GM12878 (cell line): ENCODE measurements around the gene ACSF3.

ENCODE experiments used
- CEBPZ ChIP-seq: fragments of 150-350 bp; IDR thresholded peaks from 2 replicates; pipeline ENCODE4 v1.6.1; 2016; ENCODE audit warnings: low read depth, low read length
- CHD2 ChIP-seq: IDR thresholded peaks from 2 replicates; pipeline ENCODE4 v1.6.1; 2011; ENCODE audit warnings: low read depth, low read length, improper control_type of control experiment, borderline replicate concordance
- POLR2A ChIP-seq: IDR thresholded peaks from 2 replicates; pipeline ENCODE4 v1.6.1; 2011; ENCODE audit warnings: low read depth, mild to moderate bottlenecking, low read length
- RFX5 ChIP-seq: IDR thresholded peaks from 2 replicates; pipeline ENCODE4 v1.6.1; 2011; ENCODE audit warnings: low read depth, low read length, improper control_type of control experiment
- SRF ChIP-seq, 2 experiments: IDR thresholded peaks; 2 replicates each; pipeline ENCODE4 v1.6.1; 2011; ENCODE audit warnings: low read depth in 2 of 2, low read length in 2 of 2, mild to moderate bottlenecking in 1 of 2, moderate library complexity in 1 of 2
- SUZ12 ChIP-seq: fragments of 200-600 bp; sonication (generic); IDR thresholded peaks from one replicate; pipeline ENCODE4 v1.6.1; 2018; ENCODE audit warnings: antibody characterized with exemption, mild to moderate bottlenecking; ENCODE audit not compliant: unreplicated experiment
- WRNIP1 ChIP-seq: IDR thresholded peaks from 2 replicates; pipeline ENCODE4 v1.6.1; 2011; ENCODE audit warnings: low read depth, low read length, improper control_type of control experiment, borderline replicate concordance

- TF ChIP-seq CHD2 = no peak
- TF ChIP-seq CEBPZ = no peak
- no peak for TF ChIP-seq RFX5
- TF ChIP-seq SUZ12 = peak; percentile 30
- no peak for TF ChIP-seq SRF (IDR thresholded peaks at IDR 0.05; ENCODE audit: low read depth in 2 of 2, low read length in 2 of 2)
- TF ChIP-seq WRNIP1 = no peak
- TF ChIP-seq POLR2A = no peak
Measured at GRCh38 chr16:89200850-89201411, 107.3 kb downstream of the ACSF3 start.
